GM21737 (cell line): ENCODE results near the gene PLPP3.
A peak's percentile ranks its signal among the peaks of the same experiment; 100 is the strongest.

ENCODE experiments used
- ATAC-seq: cut with Tn5 transposase; IDR thresholded peaks from one replicate; pipeline ENCODE4 v1.9.1; 2021; ENCODE audit warnings: mild to moderate bottlenecking, moderate library complexity; ENCODE audit not compliant: unreplicated experiment

PLPP3 gene

DNA sequence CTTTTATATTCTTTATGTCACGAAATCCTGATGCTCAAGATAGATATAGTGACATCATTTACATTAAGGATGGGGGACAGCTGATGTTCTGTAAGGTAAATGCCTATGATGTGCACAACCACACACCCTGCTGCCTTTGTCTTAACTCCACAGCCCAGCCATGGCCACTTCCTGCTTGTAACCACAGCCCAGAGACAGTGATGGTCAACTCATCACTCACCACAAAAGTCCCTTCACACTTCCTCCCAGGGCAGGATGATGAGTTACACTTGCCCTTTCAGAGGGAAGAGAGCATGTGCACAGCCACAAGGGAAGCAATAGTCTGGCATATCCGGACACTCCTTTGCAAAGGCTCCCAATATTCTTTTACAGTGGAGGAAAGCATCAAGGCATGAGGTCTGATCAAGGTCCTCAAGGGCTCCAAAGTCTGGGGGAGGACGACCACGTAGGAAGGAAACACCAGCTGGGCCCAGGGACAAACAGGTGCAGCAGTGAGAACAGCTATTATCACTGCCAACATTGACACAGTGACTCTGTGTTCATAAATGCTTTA is 53.8 kb downstream of the PLPP3 start:
- peak; percentile 78 for ATAC-seq

DNA sequence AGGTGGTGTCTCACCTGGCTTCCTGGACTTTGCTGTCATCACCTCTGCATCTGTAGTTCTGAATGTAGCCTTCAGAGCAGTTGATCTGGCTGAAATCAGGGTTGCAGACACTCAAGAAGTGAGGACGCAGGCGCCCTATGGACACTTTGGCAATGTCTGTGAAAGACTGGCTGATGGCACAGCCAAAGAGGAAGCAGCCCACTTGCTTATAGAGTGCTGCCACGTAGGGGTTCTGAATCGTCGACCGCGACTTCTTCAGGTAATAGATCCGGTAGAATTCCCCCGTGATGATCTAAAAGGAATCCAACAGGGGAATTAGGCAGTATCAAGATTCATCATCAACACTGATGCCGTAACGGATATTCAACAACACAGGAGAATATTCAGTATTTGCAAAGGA is 55.1 kb downstream of the PLPP3 start:
- ATAC-seq, result no peak

DNA sequence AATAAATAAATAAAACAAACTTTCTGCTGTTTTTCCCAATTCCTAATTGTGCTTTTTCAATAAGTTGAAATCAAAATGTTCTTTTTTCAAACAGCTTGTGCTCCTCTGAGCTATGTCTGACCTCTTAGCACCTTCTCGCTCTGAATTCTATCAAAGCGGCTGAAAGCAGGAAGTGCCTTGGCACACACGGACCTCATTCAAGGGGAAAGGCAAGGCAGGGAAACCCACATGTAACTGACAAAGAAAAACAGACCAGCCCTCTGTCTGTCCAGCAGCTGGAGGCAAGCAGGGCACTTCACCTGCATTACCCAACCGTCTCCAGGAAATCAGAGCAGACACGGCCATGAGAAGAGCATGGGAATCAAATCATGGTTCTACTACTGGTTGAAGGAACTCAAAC is 56.7 kb downstream of the PLPP3 start:
- ATAC-seq, result no peak

DNA sequence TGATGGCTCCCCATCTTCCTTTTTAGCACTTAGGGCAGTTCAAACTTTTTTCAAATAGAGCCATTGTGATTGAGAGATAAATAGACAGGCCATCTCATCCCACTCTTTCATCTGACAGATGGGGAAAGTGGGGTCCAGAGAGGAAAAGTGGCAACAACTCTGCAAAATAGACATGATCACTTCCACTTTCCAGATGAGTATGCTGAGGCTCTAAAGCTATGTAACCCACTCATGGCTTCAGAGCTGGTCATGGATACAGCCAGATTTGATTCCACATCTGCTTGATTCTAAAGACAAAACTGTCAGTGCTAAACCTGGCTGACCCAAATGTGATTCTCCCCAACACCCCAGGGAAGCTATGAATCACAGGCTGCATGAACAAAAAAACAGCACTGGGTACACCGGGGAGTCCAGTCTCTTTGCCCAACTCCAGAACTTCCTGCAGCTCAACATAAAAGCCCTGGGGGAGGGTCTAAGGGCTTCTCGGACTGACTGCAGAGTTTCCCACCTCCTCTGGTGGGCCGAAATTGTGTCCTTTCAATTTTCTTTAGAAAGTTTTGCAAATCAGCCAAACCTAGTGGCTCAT is 59.3 kb downstream of the PLPP3 start:
- ATAC-seq, result no peak

DNA sequence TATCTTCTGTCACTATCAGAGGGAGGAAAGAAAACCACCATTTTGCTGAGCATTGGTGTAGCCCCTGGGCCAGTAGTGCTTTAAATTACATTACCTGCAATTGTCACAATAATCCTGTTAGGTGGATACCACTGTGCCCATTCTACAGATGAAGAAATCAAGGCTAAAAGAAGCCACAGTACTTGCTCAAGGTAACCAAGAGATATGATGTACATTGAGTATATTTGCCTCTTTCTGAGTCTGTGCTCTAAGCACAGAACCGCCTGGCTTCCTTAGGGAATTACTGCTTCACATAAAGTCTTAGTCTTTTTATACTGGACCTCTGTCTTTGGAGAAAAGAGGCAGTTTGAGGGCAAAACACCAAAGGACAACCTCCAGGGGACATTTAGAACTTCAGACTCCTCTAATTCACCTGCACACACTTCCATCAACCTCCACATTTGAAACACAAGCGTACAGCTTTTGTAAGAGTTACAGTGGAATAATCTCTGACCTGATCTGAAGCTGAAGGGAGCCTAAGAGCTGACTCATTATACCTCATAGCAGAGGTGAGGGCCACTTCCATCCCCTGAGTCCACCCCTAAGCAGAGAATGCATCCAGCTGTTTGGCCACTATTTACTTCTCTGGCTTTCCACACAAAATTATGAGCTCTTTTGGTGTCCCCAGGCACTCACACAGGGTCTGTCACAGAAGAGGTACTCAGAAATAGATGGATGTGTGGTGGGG is 61.8 kb downstream of the PLPP3 start:
- no peak for ATAC-seq

GRCh38 chr1:56516539-56517252 is 62.7 kb downstream of the PLPP3 start:
- peak; percentile 86 for ATAC-seq

DNA sequence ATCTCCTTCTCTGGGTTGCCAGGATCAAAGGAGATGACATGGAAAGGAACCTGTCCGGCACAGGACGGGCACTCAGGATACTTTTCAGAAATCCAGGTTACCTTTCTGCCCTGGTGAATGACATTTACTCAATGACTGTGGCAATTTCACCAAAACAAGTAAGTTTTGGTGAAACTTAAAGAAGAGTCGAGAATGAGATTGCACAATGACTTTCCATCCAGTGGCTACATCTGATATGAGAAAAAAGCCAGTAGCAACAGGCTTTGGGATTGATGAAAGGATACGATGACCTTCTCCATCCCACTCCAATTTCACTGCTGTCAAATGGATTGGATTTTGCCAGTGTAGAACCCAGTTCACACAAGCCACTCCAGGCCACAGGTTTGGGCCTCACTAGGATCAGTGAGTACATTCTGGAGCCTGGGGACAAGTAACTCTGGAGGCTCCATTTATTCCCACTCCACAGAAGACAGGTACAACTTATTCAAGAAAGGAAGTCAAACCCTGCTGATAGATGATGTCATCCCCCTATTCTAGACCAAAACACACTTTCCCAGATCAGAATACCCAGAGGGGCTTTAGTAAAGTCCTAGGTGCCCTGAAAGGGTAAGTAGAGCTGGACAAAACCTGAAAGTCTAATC is 63.3 kb downstream of the PLPP3 start:
- no peak for ATAC-seq

- ATAC-seq, result no peak
These were observed 66.5 kb downstream of the PLPP3 start for GRCh38 chr1:56512724-56513494.

DNA sequence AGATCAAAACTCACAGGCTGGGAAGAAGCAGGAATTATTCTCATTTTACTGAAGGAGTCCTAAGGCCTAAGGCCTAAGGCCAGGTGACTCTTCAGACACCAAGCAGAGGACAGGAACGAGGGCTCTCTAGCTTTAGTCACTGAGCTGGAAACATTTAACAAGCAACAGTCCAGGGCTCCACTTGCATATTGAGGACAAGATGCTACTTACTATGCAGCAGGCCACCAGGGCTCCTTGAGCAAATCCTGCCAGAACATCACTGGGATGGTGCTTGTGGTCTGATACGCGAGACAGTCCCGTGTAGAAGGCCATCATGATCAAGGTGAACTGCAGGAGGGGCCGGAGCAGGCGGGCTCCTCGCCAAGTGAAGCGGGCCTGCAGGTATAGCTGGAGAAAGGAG is 67.6 kb downstream of the PLPP3 start:
- ATAC-seq, result no peak

DNA sequence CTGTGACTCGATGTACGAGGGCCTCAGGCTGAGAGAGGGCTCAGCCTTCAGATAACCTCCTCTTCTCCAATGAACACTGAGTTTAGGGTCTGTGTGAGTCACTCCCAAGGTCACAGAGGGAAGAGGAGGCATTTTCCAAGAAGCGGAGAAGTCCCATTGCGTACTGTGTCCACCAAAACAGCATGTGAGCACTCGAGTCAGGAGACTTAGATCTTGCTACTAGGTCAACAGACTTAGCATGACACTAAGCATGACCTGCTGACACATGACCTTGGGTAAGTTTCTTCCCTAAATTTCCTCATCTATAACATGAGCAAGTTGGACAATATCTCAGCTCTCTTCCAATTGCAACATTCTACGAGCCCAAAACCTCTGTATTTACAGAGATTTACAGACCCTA is 68.0 kb downstream of the PLPP3 start:
- no peak for ATAC-seq

- no peak for ATAC-seq
These were observed 68.7 kb downstream of the PLPP3 start for GRCh38 chr1:56510642-56511021.

DNA sequence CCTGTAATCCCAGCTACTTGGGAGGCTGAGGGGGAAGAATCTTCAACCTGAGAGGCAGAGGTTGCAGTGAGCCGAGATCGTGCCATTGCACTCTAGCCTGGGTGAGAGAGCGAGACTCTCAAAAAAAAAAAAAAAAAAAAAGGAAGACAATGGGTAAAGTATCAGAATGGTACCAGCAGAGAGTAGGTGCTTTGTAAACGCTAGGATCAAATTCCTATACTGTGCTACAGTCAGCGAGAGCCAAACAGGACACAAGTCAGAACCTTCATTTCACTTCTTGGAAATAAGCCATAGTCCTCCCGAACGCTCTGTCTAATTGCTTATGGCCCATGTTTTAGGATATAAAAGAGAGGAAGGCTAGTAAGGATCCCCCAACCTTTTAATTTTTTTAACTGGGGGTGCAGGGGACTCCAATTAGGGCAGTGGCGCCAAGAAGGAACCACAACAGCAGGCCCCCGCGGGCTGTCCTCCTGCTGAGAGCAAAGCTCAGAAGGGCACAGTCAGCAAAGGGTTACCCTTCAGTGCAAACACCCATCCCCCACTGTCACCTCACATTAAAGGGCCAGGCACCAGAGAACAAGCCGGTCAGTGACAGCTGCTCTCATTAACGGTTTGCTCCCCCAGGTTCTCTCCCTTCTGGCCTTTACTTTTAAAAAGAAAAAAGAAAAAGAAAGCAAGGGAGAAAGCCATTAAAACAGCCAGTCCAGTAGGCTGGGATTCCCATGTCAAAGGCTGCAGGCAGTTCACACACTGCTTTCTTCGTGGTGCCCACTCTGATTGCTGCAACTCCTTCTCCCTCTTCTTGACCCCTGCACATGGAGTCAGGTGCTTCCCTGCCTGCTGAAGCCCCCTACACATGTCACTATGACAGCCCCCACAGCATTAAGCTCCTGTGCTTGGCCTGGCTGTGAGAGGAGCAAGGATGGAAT is 69.4 kb downstream of the PLPP3 start:
- ATAC-seq, result no peak

- no peak for ATAC-seq
These were observed 70.8 kb downstream of the PLPP3 start for GRCh38 chr1:56508523-56508983.

- no peak for ATAC-seq
These were observed 71.3 kb downstream of the PLPP3 start for GRCh38 chr1:56507925-56508522.

GRCh38 chr1:56506951-56507491 is 72.3 kb downstream of the PLPP3 start:
- no peak for ATAC-seq

GRCh38 chr1:56505792-56506743 is 73.3 kb downstream of the PLPP3 start:
- ATAC-seq, result no peak

- ATAC-seq, result no peak
These were observed 76.6 kb downstream of the PLPP3 start for GRCh38 chr1:56502700-56503245.
